HCT116 (cell line): ENCODE measurements around the gene SNF8. TPM values are rescaled to one million over a fixed set of nuclear protein-coding genes. Genes with fewer than 3 reads are reported as not detected.

Experiments
- ATAC-seq: fragments of 200-7000 bp; cut with Tn5 transposase; 2 replicates; pipeline ENCODE4 v1.9.1; 2020; ENCODE audit warnings: mild to moderate bottlenecking, moderate library complexity
- BruUV-seq: library from RNA; stranded (reverse); fragments of 400-500 nt; replicated peaks from 2 replicates; lab custom pipeline; 2021; lab: Mats Ljungman, UMichigan
- CTCF ChIA-PET: fragments of 300-600 bp; sonication (Branson Sonifier 250); formaldehyde crosslinking; loops from one replicate; lab custom pipeline; 2021; ENCODE audit warnings: antibody characterized with exemption; lab: Charles Lee
- POLR2A ChIA-PET: fragments of 300-600, 350-600 bp; sonication (Branson Sonifier 250); formaldehyde crosslinking; loops from one replicate; lab custom pipeline; 2021; ENCODE audit warnings: antibody characterized with exemption; lab: Charles Lee
- RAD21 ChIA-PET, 2 experiments: fragments of 300-600 bp; sonication (Branson Sonifier 250); formaldehyde crosslinking; loops; one replicate each; lab custom pipeline; 2023; ENCODE audit warnings: low total read pairs in 2 of 2; ENCODE audit not compliant: uncharacterized antibody in 2 of 2, unreplicated experiment in 2 of 2, low non-redundant PET in 1 of 2; lab: Charles Lee
- DNase-seq: peaks from one replicate; pipeline ENCODE4 v3.0.0-alpha.2; 2010; ENCODE audit warnings: low read depth, low spot score
- H2AFZ ChIP-seq: fragments of 200-600 bp; shearing (Covaris generic), sonication (generic); 2 replicates; pipeline ENCODE4 v1.6.1; 2017; ENCODE audit warnings: low read depth, mixed run types, mixed read lengths, antibody characterized with exemption, low read length; ENCODE audit not compliant: poor library complexity, severe bottlenecking
- H3K27ac ChIP-seq: 2 replicates; pipeline ENCODE4 v1.5.1; 2012; ENCODE audit warnings: low read depth, low read length
- H3K27me3 ChIP-seq: fragments of 200-600 bp; sonication (generic); 2 replicates; pipeline ENCODE4 v1.6.1; 2016; ENCODE audit warnings: mixed run types, low read length, mixed read lengths; ENCODE audit not compliant: insufficient read depth
- H3K36me3 ChIP-seq, 2 experiments: fragments of 200-500 bp in 1 of 2; fragments of 200-600 bp in 1 of 2; sonication (Bioruptor generic) in 1 of 2; sonication (generic) in 1 of 2; 2 replicates each; pipeline versions ENCODE4 v1.5.1 to v1.6.1; 2014 to 2016; ENCODE audit warnings: low read length in 2 of 2, inconsistent platforms in 1 of 2, mixed read lengths in 1 of 2, mixed run types in 1 of 2; ENCODE audit not compliant: insufficient read depth in 2 of 2, control insufficient read depth in 1 of 2
- H3K4me1 ChIP-seq, 2 experiments: fragments of 200-600 bp in 1 of 2; sonication (generic) in 1 of 2; 2 replicates each; pipeline versions ENCODE4 v1.5.1 to v1.6.1; 2012 to 2017; ENCODE audit warnings: low read length in 2 of 2, inconsistent platforms in 1 of 2, mild to moderate bottlenecking in 1 of 2, mixed read lengths in 1 of 2, mixed run types in 1 of 2, moderate library complexity in 1 of 2; ENCODE audit not compliant: insufficient read depth in 2 of 2, control insufficient read depth in 1 of 2
- H3K4me2 ChIP-seq: fragments of 200-600 bp; sonication (generic); 2 replicates; pipeline ENCODE4 v1.6.1; 2017; ENCODE audit warnings: mixed run types, low read length, mixed read lengths
- H3K4me3 ChIP-seq, 2 experiments: fragments of 200-600 bp in 1 of 2; sonication (generic) in 1 of 2; replicated peaks in 1 of 2; 2 replicates each; pipeline ENCODE4 v1.5.1; 2011 to 2016; ENCODE audit warnings: low read length in 2 of 2, control low read depth in 1 of 2, low read depth in 1 of 2, mild to moderate bottlenecking in 1 of 2, mixed read lengths in 1 of 2, mixed run types in 1 of 2
- H3K79me2 ChIP-seq: fragments of 200-600 bp; sonication (generic); 2 replicates; pipeline ENCODE4 v1.6.1; 2017; ENCODE audit warnings: mild to moderate bottlenecking, mixed run types, low read length, moderate library complexity, mixed read lengths; ENCODE audit not compliant: insufficient read depth
- H3K9ac ChIP-seq: fragments of 200-600 bp; sonication (generic); 2 replicates; pipeline ENCODE4 v1.6.1; 2016; ENCODE audit warnings: low read length, mixed read lengths
- H3K9me2 ChIP-seq: fragments of 200-600 bp; sonication (generic), shearing (Covaris generic); 2 replicates; pipeline ENCODE4 v1.6.1; 2017; ENCODE audit warnings: mixed run types, mild to moderate bottlenecking, moderate library complexity; ENCODE audit not compliant: insufficient read depth
- H3K9me3 ChIP-seq, 2 experiments: fragments of 200-500 bp in 1 of 2; fragments of 200-600 bp in 1 of 2; sonication (Bioruptor generic) in 1 of 2; sonication (generic) in 1 of 2; 2 replicates each; pipeline ENCODE4 v1.6.1; 2014 to 2017; ENCODE audit warnings: low read length in 2 of 2, mixed read lengths in 2 of 2, inconsistent platforms in 1 of 2, low read depth in 1 of 2, mild to moderate bottlenecking in 1 of 2, mixed run types in 1 of 2, moderate library complexity in 1 of 2; ENCODE audit not compliant: control insufficient read depth in 1 of 2, insufficient read depth in 1 of 2
- H4K20me1 ChIP-seq: fragments of 200-600 bp; sonication (generic), shearing (Covaris generic); 2 replicates; pipeline ENCODE4 v1.6.1; 2017; ENCODE audit warnings: mixed run types, mild to moderate bottlenecking, moderate library complexity; ENCODE audit not compliant: insufficient read depth
- CBX3 ChIP-seq: IDR thresholded peaks from 2 replicates; pipeline ENCODE4 v1.6.1; 2012; ENCODE audit warnings: low read depth
- CEBPB ChIP-seq: IDR thresholded peaks from 2 replicates; pipeline ENCODE4 v1.6.1; 2012; ENCODE audit warnings: low read depth
- EGR1 ChIP-seq: IDR thresholded peaks from 2 replicates; pipeline ENCODE4 v1.6.1; 2012; ENCODE audit warnings: low read depth
- ELF1 ChIP-seq: IDR thresholded peaks from 2 replicates; pipeline ENCODE4 v1.6.1; 2012; ENCODE audit warnings: low read depth, borderline replicate concordance
- EZH2 ChIP-seq: fragments of 200-600 bp; sonication (generic); IDR thresholded peaks from 2 replicates; pipeline ENCODE4 v1.6.1; 2017; ENCODE audit warnings: antibody characterized with exemption, mixed run types
- EZH2phosphoT487 ChIP-seq: fragments of 200-600 bp; IDR thresholded peaks from 2 replicates; pipeline ENCODE4 v1.6.1; 2018; ENCODE audit warnings: antibody characterized with exemption, borderline replicate concordance
- FOSL1 ChIP-seq: IDR thresholded peaks from 2 replicates; pipeline ENCODE4 v1.6.1; 2012; ENCODE audit warnings: low read depth
- JUND ChIP-seq: IDR thresholded peaks from 2 replicates; pipeline ENCODE4 v1.6.1; 2012
- POLR2A ChIP-seq: IDR thresholded peaks from 2 replicates; pipeline ENCODE4 v1.7.0; 2011; ENCODE audit warnings: borderline replicate concordance; ENCODE audit not compliant: insufficient read depth, insufficient read length; ENCODE audit errors: extremely low read depth
- POLR2AphosphoS5 ChIP-seq: IDR thresholded peaks from 2 replicates; pipeline ENCODE4 v1.6.1; 2011; ENCODE audit warnings: mild to moderate bottlenecking, low read depth, low read length, moderate library complexity
- SP1 ChIP-seq: IDR thresholded peaks from 2 replicates; pipeline ENCODE4 v1.6.1; 2012; ENCODE audit warnings: low read depth
- SRF ChIP-seq: IDR thresholded peaks from 2 replicates; pipeline ENCODE4 v1.6.1; 2012; ENCODE audit warnings: low read depth
- TCF7L2 ChIP-seq: IDR thresholded peaks from 2 replicates; pipeline ENCODE4 v1.7.0; 2011; ENCODE audit warnings: borderline replicate concordance, inconsistent platforms; ENCODE audit not compliant: insufficient read depth, insufficient read length; ENCODE audit errors: extremely low read depth
- ZFX ChIP-seq: fragments of 450-650 bp; IDR thresholded peaks from 2 replicates; pipeline ENCODE4 v1.6.1; 2017
- ZNF274 ChIP-seq: fragments of 200-500 bp; sonication (Bioruptor generic); IDR thresholded peaks from 2 replicates; pipeline ENCODE4 v1.6.1; 2014; ENCODE audit warnings: mild to moderate bottlenecking, low read depth, low read length, inconsistent platforms
- intact Hi-C: fragments of 100-400 bp; cut with micrococcal nuclease; formaldehyde crosslinking; loops from 2 replicates; pipeline ENCODE4 v1.10.0; 2022
- total RNA-seq: library from RNA; stranded (reverse); gene quantifications from one replicate; pipeline ENCODE4 v1.2.1, GENCODE V29; 2021; ENCODE audit not compliant: unreplicated experiment
- TF ChIP-seq, protein P1 (sequence below): IDR thresholded peaks from 2 replicates; pipeline ENCODE4 v1.6.1; 2011; ENCODE audit warnings: mild to moderate bottlenecking, low read length, moderate library complexity; ENCODE audit not compliant: insufficient replicate concordance; ENCODE audit errors: extremely low read depth
- TF ChIP-seq, protein P2 (sequence below): IDR thresholded peaks from 2 replicates; pipeline ENCODE4 v1.6.1; 2012
- TF ChIP-seq, protein P3 (sequence below): IDR thresholded peaks from 2 replicates; pipeline ENCODE4 v1.6.1; 2012; ENCODE audit warnings: low read depth
- TF ChIP-seq, protein P4 (sequence below), 3 experiments: fragments of 200-600 bp in 1 of 3; sonication (generic) in 1 of 3; IDR thresholded peaks in 2 of 3; conservative IDR thresholded peaks in 1 of 3; 2 replicates each; pipeline ENCODE4 v1.5.1; 2012 to 2017; ENCODE audit warnings: low read depth in 2 of 3, low read length in 2 of 3, antibody characterized with exemption in 1 of 3, borderline replicate concordance in 1 of 3, control low read depth in 1 of 3, mild to moderate bottlenecking in 1 of 3, mixed read lengths in 1 of 3, mixed run types in 1 of 3, moderate library complexity in 1 of 3; ENCODE audit not compliant: insufficient read depth in 1 of 3

Gene SNF8
- total RNA-seq, 1 experiment from 2014 or later, result 178 TPM

DNA sequence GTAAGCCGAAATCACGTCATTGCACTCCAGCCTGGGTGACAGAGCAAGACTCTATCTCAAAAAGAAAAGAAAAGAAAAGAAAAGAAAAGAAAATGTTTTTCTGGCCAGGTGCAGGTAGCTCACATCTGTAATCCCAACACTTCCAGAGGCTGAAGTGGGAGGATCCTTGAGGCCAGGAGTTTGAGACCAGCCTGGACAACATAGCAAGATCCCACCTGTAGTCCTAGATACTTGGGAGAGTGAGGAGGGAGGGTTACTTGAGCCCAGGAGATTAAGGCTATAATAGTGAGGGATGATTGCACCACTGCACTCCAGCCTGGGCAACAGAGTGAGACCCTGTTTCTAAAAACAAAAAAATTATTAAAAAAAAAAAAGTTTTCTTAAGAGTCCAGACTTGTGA is 54.6 kb downstream of the SNF8 start:
- no peaks in the 10 kb centered on the region for H4K20me1 ChIP-seq
- H3K27me3 ChIP-seq, result no peaks in the 10 kb centered on the region
- peaks cover 5 to 11% of the 10 kb centered on the region in 2 experiments; a peak in 3 of 4 replicates for H3K36me3 ChIP-seq
- TF ChIP-seq ZFX, result no peak
- no peak for TF ChIP-seq EZH2phosphoT487
- TF ChIP-seq, protein P1, sequence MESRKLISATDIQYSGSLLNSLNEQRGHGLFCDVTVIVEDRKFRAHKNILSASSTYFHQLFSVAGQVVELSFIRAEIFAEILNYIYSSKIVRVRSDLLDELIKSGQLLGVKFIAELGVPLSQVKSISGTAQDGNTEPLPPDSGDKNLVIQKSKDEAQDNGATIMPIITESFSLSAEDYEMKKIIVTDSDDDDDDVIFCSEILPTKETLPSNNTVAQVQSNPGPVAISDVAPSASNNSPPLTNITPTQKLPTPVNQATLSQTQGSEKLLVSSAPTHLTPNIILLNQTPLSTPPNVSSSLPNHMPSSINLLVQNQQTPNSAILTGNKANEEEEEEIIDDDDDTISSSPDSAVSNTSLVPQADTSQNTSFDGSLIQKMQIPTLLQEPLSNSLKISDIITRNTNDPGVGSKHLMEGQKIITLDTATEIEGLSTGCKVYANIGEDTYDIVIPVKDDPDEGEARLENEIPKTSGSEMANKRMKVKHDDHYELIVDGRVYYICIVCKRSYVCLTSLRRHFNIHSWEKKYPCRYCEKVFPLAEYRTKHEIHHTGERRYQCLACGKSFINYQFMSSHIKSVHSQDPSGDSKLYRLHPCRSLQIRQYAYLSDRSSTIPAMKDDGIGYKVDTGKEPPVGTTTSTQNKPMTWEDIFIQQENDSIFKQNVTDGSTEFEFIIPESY, result no peak
- TF ChIP-seq CEBPB, result no peak
- TF ChIP-seq ZNF274, result no peak
- TF ChIP-seq EZH2, result no peak
- no peak for TF ChIP-seq SP1
- TF ChIP-seq, protein P2, sequence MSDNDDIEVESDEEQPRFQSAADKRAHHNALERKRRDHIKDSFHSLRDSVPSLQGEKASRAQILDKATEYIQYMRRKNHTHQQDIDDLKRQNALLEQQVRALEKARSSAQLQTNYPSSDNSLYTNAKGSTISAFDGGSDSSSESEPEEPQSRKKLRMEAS, result no peak
- TF ChIP-seq JUND, result no peak
- TF ChIP-seq FOSL1, result no peak
- TF ChIP-seq SRF, result no peak
- TF ChIP-seq EGR1, result no peak
- no peak for TF ChIP-seq CBX3
- TF ChIP-seq POLR2AphosphoS5, result no peak
- TF ChIP-seq, protein P3, sequence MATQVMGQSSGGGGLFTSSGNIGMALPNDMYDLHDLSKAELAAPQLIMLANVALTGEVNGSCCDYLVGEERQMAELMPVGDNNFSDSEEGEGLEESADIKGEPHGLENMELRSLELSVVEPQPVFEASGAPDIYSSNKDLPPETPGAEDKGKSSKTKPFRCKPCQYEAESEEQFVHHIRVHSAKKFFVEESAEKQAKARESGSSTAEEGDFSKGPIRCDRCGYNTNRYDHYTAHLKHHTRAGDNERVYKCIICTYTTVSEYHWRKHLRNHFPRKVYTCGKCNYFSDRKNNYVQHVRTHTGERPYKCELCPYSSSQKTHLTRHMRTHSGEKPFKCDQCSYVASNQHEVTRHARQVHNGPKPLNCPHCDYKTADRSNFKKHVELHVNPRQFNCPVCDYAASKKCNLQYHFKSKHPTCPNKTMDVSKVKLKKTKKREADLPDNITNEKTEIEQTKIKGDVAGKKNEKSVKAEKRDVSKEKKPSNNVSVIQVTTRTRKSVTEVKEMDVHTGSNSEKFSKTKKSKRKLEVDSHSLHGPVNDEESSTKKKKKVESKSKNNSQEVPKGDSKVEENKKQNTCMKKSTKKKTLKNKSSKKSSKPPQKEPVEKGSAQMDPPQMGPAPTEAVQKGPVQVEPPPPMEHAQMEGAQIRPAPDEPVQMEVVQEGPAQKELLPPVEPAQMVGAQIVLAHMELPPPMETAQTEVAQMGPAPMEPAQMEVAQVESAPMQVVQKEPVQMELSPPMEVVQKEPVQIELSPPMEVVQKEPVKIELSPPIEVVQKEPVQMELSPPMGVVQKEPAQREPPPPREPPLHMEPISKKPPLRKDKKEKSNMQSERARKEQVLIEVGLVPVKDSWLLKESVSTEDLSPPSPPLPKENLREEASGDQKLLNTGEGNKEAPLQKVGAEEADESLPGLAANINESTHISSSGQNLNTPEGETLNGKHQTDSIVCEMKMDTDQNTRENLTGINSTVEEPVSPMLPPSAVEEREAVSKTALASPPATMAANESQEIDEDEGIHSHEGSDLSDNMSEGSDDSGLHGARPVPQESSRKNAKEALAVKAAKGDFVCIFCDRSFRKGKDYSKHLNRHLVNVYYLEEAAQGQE, result no peak
- no peak for TF ChIP-seq POLR2A
- TF ChIP-seq, protein P4, sequence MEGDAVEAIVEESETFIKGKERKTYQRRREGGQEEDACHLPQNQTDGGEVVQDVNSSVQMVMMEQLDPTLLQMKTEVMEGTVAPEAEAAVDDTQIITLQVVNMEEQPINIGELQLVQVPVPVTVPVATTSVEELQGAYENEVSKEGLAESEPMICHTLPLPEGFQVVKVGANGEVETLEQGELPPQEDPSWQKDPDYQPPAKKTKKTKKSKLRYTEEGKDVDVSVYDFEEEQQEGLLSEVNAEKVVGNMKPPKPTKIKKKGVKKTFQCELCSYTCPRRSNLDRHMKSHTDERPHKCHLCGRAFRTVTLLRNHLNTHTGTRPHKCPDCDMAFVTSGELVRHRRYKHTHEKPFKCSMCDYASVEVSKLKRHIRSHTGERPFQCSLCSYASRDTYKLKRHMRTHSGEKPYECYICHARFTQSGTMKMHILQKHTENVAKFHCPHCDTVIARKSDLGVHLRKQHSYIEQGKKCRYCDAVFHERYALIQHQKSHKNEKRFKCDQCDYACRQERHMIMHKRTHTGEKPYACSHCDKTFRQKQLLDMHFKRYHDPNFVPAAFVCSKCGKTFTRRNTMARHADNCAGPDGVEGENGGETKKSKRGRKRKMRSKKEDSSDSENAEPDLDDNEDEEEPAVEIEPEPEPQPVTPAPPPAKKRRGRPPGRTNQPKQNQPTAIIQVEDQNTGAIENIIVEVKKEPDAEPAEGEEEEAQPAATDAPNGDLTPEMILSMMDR (IDR thresholded peaks at IDR 0.05 in 2 of 3, conservative IDR thresholded peaks at IDR 0.05 in 1 of 3; ENCODE audit: borderline replicate concordance in 1 of 3, insufficient read depth in 1 of 3, low read depth in 2 of 3, low read length in 2 of 3), result no peak
- TF ChIP-seq ELF1, result no peak
- no peak for TF ChIP-seq TCF7L2
- no peaks in the 10 kb centered on the region for H3K9me3 ChIP-seq
- no peak for ATAC-seq
- POLR2A ChIA-PET, result no interaction called here
- no TSS peak for BruUV-seq
- no peak overlapping the region for H3K4me2 ChIP-seq
- H3K4me3 ChIP-seq, result no peak overlapping the region
- H3K9ac ChIP-seq, result no peak overlapping the region
- no peak overlapping the region for H3K27ac ChIP-seq
- H3K79me2 ChIP-seq, result peaks cover 31% of the 10 kb centered on the region
- intact Hi-C loops, result loop anchor here (5.0 kb wide), 1 partner anchor 302 kb away; no protein-coding TSS in a partner anchor
- CTCF ChIA-PET, result interaction anchor here (0.7 kb wide), 1 partner anchor 212 kb away, joined by 3 read pairs; no protein-coding TSS in a partner anchor
- H3K9me2 ChIP-seq, result no peaks in the 10 kb centered on the region
- peaks cover 11 to 18% of the 10 kb centered on the region in 2 experiments; a peak in 3 of 4 replicates for H3K4me1 ChIP-seq
- DNase-seq, result no peak
- no peak overlapping the region for H2AFZ ChIP-seq
- RAD21 ChIA-PET, result no interaction called here
